SK-N-DZ (cell line): ENCODE data around the gene GNB2.
A peak's percentile ranks its signal among the peaks of the same experiment; 100 is the strongest.
"Not testable (repeated sequence)": the region's sequence is repeated elsewhere in the genome, so short reads cannot be mapped to it uniquely, and the experiment has no call there.

Experiments used
- DNase-seq: peaks from one replicate; pipeline ENCODE4 v3.0.0-alpha.2; 2015; ENCODE audit warnings: low spot score

Gene GNB2

DNA sequence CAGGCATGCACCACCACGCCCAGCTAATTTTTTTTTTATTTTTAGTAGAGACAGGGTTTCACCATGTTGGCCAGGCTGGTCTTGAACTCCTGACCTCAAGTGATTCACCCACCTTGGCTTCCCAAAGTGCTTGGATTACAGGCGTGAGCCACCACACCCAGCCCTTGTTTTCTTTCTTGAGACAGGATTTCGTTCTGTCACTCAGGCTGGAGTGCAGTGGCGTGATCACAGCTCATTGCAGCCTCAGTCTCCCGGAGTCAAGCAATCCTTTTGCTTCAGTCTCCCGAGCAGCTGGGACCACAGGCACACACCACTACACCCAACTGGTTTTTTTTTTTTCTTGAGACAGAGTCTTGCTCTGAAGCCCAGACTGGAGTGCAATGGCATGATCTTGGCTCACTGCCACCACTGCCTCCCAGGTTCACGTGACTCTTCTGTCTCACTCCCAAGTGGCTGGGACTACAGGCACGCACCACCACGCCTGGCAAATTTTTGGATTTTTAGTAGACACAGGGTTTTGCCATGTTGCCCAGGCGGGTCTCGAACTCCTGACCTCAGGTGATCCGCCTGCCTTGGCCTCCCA, 11.3 kb upstream of the GNB2 start:
- not testable (repeated sequence) for DNase-seq

DNA sequence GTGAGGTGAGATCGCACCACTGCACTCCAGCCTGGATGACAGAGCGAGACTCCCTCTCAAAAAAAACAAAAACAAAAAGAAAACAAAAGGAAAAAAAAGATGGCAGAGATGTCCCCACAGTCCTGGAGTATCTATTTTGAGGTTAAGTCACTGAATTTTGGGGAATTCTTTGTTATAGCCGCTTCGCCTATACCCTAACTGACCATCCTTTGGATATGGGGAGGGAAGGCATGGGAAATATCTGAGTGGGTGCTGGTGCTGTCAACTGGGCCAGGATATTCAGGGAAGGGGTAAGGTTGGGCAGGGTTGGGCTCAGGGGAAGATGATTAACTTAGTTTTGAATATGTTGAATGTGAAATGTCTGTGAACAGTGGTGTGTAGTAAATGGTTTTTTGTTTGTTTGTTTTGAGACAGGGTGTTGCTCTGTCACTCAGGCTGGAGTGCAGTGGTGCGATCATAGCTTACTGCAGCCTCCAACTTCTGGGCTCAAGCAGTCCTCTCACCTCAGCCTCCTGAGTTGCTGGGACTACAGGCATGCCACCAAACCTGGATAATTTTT, 8.3 kb upstream of the GNB2 start:
- no peak for DNase-seq

DNA sequence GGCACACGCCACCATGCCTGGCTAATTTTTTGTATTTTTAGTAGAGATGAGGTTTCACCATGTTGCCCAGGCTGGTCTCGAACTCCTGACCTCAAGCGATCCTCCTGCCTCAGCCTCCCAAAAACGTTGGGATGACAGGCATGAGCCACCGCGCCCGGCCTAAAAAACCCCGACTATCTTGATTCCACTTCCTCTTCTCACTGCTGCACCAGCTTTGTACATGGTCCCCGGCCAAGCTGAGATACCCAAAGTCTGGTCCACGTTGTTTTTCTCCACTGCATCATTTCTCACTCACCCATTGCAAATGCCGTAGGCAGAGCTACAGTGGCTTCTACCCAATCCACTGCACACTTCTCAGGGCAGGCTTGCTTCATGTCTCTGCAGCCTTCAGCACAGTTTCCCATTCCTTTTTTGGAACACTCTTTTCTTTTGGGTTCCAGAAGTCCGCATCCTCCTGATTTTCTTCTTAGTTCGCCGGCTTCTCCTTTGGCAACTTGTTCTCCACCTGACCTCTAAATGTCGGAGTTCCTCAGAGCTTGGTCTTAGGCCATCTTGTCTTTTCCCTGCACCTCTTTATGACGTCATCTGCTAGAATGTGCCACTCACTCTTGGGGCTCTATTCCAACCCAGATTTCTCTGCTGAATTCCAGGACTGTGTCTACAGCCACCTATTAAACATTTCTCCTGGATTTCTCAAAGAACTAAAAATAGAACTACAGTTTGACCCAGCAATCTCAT, 6.0 kb upstream of the GNB2 start:
- DNase-seq: no peak

DNA sequence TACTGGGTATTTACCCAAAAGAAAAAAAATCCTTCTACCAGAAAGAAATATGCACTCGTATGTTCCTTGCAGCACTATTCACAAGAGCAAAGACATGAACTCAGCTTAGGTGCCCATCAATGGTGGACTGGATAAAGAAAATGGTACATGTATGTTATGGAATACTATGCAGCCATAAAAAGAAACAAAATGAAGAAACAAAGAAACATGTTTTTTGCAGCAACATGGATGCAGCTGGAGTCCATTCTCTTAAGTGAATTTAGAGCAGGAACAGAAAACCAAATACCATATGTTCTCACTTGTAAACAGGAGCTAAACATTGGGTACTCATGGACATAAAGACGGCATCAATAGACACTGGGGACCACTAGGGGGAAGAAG, 5.5 kb upstream of the GNB2 start:
- no peak for DNase-seq

DNA sequence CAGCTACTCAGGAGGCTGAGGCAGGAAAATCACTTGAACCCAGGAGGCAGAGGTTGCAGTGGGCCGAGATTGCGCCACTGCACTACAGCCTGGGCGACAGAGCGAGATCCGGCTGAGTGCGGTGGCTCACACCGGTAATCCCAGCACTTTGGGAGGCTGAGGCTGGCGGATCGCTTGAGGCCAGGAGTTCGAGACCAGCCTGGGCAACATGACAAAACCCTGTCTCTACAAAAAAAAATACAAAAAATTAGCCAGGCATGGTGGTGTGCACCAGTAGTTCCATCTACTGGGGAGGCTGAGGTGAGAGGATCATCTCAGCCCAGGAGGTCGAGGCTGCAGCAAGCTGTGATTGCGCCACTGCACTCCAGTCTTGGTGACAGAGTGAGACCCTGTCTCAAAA, 4.4 kb upstream of the GNB2 start:
- not testable (repeated sequence) for DNase-seq

DNA sequence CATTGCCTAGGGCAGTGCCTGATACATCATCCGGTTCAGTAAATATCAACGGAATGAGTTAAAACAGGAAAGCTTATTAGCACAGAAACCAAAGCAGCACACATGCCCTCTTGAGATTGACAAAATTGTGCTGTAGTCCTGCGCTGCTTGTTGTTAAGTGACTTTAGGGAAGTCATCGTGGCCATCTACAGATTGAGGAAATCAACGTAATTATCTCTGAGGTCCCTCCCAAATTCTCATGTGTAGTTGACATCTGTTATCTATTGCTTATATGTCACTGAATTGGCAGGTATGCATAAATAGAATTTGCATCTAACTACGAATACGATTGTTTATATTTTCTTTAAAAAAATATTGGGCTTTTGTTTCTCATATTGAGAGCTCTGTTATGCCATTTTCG, 3.5 kb upstream of the GNB2 start:
- DNase-seq: no peak

DNA sequence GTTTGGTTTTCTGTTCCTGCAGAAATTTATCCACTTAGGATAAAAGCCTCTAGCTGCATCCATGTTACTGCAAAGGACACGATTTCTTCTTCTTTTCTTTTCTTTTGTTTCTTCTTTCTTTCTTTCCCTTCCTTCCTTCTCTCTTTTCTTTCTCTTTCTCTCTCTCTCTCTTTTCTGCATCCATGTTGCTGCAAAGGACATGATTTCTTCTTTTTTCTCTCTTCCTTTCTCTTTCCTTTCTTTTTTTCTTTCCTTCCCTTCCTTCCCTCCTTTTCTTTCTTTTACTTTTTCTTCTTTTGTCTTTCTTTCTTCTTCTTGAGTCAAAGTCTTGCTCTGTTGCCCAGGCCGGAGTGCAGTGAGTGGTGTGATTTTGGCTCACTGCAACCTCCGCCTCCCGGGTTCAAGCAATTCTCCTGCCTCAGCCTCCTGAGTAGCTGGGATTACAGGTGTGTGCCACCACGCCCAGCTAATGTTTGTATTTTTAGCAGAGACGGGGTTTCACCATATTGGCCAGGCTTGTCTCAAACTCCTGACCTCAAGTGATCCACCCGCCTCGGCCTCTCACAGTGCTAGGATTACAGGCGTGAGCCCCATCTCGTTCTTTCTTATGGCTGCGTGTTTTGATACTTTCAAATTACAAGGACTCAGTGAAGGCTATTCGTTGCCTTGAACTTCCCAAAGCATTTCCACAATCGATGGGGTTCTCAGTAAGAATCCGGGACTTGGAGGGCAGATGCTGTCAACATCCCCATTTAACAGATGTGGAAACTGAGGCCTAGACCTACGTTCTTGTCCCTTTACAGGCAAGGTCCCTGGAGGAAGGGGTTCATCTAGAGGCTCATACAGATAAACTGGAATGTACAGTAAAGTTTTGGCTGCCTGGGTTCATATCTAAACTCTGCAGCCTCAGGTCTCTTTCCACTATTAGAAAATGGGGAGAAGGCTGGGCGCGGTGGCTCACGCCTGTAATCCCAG, 1.9 kb upstream of the GNB2 start:
- no peak for DNase-seq

DNA sequence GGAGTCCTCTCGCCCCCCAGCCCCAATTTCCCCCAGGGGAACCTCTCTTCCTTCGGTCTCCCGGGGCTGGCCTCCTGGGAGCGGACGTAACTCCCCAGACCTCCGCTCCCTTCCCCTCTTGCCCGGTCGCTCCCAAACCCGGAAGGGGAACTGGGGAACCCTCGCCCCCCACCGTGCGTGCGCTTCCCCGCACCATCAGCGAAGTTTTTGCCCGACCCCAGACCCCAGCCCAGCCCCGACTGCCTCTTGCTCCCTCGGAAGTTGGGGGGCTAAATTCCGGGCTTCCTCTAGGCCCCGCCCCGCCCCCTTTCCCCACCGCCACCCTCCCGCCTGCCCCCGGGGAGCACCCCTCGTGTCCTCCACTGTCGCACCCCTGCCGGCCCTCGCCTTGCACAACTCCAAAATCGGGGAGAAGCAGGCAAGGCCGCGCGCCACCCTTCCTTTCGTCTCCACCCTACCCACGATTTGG, 436 bp downstream of the GNB2 start:
- DNase-seq: no peak

DNA sequence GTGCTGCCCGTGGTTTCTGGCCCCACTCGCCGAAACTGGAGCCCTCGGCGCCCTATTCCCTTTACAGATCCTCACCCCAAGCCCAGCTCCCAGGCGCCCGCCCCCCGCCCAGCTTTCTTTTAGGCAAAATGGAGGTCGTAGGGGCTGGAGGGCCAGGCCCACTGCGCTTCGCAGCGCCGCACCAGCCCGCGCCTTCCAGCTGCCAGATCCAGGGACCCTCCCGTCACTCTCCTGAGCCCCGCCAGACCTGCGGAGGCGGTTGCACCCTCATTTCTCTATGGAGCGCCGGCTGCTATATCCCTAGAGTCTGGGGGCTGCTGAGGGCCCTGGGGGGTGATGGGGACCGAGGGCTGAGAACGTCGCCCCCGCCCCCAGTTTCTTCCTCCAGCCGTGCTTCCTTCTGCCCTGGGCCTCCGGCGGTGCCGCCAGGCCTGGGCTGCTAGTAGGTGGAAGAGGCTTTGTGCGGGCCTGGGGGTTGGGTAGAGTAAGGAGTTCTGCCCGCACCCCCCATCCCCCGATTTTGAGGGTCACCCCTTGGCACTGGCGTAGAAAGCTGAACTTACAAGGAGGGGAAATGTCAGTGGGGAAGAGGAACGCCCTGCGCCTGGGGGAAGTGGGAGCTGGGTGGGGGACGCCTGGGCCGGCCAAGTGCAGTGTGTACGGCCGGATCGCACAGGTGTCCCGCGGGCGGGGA, 1.0 kb downstream of the GNB2 start:
- no peak for DNase-seq

DNA sequence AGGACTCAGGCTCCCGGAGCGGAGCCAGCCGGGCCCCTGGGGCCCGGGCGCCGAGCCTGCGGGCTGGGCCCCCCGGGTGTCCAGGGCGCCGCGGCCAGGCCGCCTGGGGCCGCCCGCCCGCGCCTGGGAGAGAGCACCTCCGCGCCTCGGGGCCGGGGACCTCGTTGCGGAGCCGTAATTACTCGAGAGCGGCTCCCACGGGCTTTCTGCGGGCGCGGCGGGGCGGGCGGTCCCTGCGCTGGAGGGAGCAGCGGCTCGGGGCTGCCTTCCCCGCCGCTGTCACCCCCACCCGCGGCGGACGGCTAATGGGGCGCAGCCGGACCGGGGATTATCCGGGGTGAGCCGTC, 1.5 kb downstream of the GNB2 start:
- no peak for DNase-seq

DNA sequence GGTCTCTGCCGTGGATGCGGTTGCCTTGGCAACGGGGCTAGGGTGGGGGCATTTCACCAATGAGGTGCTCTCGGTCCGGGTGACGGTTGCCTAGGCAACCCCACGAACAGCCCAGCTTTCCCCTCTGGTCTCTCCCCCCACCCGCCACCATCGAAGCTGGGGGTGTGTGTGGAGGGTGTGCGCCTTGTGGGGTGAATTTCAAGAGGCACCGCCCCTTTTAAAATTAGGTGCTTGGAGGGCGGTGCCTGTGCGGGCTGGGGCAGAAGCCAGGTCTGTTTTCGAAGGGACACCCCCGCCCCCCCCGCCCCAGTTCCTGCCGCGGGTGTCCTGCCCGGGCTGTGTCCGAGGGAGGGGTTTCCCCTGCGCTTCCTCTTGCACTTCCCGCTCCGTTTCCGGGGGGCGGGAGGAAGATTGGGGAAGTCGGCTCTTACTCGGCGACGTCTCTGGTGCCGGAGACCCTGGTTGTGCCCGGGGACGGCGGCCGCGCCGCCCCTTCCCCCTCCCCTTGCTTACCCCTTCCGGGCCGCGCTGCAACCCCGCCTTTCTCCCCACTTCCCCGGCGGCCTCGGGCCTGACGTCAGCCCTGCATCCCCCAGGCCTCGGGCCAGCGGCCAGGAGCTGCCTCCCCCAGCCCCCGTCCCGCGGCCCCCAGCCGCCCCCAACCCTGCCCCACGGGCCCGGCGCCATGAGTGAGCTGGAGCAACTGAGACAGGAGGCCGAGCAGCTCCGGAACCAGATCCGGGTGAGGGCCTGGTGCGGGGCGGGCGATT, 2.2 kb downstream of the GNB2 start:
- DNase-seq: peak; percentile 85

DNA sequence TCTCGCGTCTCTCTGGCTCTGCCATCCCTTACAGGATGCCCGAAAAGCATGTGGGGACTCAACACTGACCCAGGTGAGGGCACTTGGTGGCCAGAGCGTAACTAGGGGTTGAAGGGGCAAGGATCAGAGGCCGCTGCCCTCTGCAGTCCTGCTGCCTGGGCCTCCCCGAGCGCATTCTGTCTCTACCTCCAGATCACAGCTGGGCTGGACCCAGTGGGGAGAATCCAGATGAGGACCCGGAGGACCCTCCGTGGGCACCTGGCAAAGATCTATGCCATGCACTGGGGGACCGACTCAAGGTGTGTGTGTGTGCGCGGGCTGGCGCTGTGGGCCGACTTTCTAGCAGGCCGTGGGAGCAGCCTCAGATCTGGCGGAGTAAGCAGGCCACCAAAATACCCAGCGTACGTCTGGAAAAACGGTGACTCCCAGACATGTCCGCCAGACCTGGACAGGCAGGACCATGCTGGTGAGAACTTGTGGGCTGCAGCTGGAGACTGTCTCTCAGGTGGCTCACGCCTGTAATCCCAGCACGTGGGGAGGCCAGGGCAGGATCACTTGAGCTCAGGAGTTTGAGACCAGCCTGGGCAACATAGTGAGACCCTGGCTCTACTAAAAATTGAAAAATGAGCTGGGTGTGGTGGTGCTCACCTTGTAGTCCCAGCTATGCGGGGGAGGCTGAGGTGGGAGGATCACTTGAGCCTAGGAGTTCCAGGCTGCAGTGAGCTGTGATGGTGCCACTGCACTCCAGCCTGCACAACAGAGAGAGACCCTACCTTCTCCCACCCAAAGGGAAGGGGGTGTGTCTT, 3.2 kb downstream of the GNB2 start:
- DNase-seq: no peak

DNA sequence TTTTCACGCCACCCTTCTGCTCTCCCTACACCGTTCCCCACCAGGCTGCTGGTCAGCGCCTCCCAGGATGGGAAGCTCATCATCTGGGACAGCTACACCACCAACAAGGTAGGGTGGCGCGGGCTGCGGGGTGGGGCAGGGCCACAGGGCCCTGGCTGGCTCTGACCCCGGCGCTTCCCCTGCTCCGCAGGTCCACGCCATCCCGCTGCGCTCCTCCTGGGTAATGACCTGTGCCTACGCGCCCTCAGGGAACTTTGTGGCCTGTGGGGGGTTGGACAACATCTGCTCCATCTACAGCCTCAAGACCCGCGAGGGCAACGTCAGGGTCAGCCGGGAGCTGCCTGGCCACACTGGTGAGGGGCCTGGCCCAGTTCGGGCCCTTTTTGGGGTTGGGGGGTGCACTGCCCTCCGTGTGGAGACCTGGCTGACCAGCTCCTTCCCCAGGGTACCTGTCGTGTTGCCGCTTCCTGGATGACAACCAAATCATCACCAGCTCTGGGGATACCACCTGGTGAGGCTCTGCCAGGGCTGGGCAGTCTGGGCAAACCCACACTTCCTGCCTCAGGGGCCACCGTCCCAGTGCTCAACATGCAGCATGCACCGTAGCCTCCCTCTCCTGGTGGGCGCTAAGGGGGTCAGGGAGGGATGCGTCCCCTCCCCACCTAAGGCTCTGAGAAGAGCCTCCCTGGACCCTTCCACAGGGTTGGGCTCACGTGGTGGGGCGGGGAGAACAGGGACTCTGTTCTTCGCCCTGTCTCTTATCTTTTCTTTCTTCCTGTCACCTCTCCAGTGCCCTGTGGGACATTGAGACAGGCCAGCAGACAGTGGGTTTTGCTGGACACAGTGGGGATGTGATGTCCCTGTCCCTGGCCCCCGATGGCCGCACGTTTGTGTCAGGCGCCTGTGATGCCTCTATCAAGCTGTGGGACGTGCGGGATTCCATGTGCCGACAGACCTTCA, 4.0 kb downstream of the GNB2 start:
- DNase-seq: no peak

DNA sequence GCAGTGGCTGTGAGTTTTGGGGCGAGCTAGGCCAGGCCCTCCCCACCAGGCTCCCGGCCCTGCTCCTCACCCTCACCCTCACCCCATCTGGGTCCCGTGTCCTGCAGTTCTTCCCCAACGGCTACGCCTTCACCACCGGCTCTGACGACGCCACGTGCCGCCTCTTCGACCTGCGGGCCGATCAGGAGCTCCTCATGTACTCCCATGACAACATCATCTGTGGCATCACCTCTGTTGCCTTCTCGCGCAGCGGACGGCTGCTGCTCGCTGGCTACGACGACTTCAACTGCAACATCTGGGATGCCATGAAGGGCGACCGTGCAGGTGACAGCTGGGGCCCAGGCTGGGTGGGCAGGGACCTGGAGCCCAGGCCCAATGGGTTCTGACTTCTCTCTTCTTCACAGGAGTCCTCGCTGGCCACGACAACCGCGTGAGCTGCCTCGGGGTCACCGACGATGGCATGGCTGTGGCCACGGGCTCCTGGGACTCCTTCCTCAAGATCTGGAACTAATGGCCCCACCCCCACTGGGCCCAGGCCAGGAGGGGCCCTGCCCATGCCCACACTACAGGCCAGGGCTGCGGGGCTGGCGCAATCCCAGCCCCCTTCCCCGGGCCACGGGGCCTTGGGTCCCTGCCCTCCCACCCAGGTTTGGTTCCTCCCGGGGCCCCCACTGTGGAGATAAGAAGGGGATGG, 4.9 kb downstream of the GNB2 start:
- no peak for DNase-seq

DNA sequence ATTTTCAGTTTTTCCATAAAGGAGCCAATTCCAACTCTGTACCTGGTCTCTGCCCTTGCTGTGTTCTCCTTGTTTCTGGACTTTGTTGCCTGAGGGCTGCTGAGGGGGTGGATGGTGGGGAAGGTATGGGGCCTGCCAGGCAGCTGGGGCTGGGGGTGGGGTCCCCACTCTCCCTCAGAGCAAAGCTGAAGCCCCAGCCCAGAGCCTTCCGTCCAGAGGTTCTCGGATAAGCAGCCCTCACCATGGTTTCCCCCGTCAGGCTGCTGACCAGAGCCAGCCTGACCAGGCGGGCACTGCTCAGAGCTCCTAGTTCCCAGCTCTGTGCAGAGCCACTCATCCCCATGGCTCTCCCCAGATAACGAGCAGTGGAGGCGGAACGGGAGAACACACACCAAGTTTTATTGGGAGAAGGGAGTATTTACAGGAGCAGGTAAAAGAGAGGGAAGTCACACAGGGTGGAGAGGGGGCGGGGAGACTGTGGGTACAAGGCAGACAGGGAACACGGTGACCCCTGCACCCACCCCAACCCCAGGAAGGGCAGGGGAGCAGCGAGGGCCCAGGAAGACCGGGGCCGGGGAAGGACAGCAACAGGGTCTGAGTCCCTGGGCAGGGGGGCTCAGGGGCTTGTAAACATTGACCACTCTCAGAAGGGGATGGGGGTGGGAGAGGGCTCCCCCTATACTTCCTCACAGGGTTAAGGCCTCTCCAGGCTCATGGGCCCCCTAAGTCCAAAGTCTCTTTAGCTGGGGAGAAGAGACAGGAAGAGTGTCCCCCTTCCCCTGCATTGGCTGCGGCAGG, 5.8 kb downstream of the GNB2 start:
- DNase-seq: no peak

DNA sequence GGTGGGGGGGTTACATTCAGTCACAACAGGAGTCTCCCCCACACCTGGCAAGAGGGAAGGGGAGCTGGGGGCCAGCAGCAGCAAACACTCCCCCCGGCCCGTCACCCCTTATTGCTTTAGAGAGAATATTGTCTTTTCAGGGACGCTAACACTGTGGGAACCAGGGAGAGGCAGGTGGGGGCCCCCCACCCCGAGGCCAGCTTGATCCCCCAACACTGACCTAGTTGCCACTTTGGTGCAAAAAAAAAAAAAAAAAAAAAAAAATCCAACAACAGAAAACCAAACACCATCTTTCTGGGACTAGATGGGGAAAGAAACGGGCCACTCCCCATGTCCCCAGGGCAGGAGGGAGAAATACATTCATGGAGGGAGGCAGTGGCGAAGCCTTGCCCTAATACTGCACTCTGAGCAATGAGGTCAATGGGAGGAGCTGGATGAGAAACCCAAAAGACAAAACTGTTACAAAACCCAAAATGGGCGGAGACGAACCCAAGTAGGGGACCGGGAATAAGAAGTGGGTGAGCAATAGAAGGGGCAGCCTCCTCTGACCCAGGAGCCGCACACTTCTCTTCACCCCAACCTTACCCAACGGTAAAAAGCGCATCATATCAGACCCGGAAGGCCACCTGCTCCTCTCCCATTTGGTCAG, 6.5 kb downstream of the GNB2 start:
- no peak for DNase-seq
